Glutamatergic neuron (in vitro differentiated cells): ENCODE data around the gene ADAMTSL1. TPM values are rescaled to one million over a fixed set of nuclear protein-coding genes. Genes with fewer than 3 reads are reported as not detected.

Experiments used
- DNase-seq: peaks from one replicate; pipeline ENCODE4 v3.0.0; 2022
- H3K27ac Mint-ChIP-seq: one replicate; pipeline ENCODE4 v1.8.0; 2020; ENCODE audit warnings: mild to moderate bottlenecking, mixed read lengths, inconsistent platforms; ENCODE audit not compliant: unreplicated experiment
- H3K27me3 Mint-ChIP-seq: one replicate; pipeline ENCODE4 v1.8.0; 2020; ENCODE audit warnings: mild to moderate bottlenecking, moderate library complexity, mixed read lengths, inconsistent platforms; ENCODE audit not compliant: unreplicated experiment
- H3K36me3 Mint-ChIP-seq: one replicate; pipeline ENCODE4 v1.8.0; 2020; ENCODE audit warnings: mild to moderate bottlenecking, mixed read lengths, inconsistent platforms; ENCODE audit not compliant: unreplicated experiment
- H3K4me1 Mint-ChIP-seq: one replicate; pipeline ENCODE4 v1.8.0; 2020; ENCODE audit warnings: mild to moderate bottlenecking, low read depth, mixed read lengths, inconsistent platforms; ENCODE audit not compliant: unreplicated experiment
- H3K4me3 Mint-ChIP-seq: one replicate; pipeline ENCODE4 v1.8.0; 2020; ENCODE audit warnings: mild to moderate bottlenecking, mixed read lengths, inconsistent platforms; ENCODE audit not compliant: unreplicated experiment
- H3K9me3 Mint-ChIP-seq: one replicate; pipeline ENCODE4 v1.8.0; 2020; ENCODE audit warnings: mild to moderate bottlenecking, moderate library complexity, mixed read lengths, inconsistent platforms; ENCODE audit not compliant: unreplicated experiment
- CTCF ChIP-seq: fragments of 200-600 bp; sonication (generic); IDR thresholded peaks from one replicate; pipeline ENCODE4 v1.5.0; 2021; ENCODE audit not compliant: partially characterized antibody, unreplicated experiment
- total RNA-seq: library from RNA; stranded (reverse); fragmentation: NEBNext Ultra II Directional; extraction: Animal tissue kit (Norgen Biotek cat#: 25700); gene quantifications from one replicate; pipeline ENCODE4 v1.2.1, GENCODE V29; 2021; ENCODE audit not compliant: unreplicated experiment

ADAMTSL1 gene
- total RNA-seq, 1 donor from 2014 or later = 0.91 TPM

DNA sequence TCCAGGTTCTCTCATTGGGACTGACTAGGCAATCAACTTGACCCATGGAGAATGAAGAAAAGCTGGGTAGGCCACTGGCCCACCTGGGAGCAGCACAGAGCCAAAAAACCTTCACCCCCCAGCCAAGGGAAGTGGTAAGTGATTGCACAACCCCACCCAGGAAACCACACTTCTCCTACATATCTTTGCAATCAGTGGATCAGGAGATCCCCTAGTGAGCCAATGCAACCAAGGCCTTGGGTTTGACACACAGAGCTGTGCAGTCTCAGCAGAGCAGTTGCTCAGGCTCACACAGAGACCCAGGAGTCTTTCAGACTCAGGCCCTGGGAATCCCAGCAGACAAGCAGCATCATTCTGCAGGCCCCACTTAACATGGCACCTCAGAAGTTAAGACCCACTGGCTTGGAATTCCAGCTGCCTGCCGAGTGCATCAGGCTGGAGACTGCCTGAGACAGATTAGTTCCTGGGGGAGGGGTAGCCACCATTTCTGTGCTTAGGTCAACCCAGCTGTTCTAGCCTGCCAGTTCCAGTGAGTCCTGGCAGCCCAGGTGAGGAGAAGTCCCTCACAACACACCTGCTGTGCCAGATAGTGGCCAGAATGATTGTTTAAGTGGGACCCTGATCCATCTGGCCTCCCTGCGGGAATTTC lies 422.7 kb downstream of the ADAMTSL1 start:
- no peak overlapping the region for H3K4me3 Mint-ChIP-seq
- no peak for DNase-seq
- peaks cover 4% of the 10 kb centered on the region for H3K4me1 Mint-ChIP-seq

DNA sequence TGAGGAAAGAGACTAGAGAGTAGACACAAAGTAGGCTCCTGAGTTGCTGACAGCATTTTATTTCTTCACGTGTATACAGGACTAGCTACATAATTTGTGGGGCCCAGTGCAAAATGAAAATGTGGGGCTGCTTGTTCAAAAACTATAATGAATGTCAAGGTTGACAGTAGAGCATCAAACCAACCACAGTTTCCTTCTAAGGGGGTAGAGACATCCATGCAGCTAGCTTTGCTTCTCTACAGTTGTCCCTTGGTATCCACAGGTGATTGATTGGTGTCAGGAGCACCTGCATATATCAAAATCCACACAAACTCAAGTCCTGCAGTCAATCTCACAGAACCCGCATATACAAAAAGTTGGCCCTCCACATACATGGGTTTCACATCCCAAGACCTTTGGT lies 429.5 kb downstream of the ADAMTSL1 start:
- H3K27ac Mint-ChIP-seq = no peak overlapping the region
- no peak overlapping the region for H3K4me3 Mint-ChIP-seq
- TF ChIP-seq CTCF = no peak

More for the DNA sequence above, 422.7 kb downstream of the ADAMTSL1 start:
- peaks cover 4% of the 10 kb centered on the region for H3K9me3 Mint-ChIP-seq
- no peaks in the 10 kb centered on the region for H3K36me3 Mint-ChIP-seq
- H3K27me3 Mint-ChIP-seq = no peaks in the 10 kb centered on the region
- H3K27ac Mint-ChIP-seq = no peak overlapping the region
- no peak for TF ChIP-seq CTCF

DNA sequence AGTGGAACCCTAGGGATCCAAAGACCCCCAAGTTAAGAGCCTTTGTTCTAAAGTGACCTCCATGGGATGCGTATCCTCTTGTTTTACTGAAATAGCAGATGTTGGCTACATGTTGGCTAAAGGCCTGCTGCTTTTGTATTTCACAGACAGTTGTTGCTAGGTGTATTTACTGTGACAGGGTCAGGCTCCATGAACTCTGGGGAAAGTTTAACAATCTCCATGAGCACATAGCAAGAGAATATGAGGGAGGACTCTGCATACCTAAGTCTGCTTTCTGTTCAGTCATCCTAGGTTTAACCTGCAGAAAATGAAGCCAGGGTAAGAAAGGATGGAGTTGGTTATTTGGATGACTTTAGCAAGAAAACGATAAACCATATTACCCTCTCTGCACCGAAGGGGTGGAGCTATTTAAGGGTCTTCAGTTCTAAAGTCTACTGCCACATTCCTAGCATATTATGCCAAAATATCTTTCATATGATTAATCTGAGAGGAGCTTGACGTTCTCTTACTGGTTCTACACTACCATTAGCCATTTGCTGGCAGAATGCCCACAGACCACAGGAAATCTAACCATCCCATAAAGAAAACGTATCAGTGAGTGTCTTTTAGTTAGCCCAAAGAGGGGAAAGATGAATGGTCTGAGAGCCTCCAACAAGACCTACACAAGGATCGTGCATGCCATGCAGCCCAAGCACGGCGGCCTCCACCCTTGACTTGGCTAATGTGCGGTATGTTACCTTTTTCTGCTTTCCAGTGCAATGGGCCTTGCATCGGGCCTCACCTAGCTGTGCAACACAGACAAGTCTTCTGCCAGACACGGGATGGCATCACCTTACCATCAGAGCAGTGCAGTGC lies 431.3 kb downstream of the ADAMTSL1 start:
- H3K27ac Mint-ChIP-seq = no peak overlapping the region
- DNase-seq = no peak
- H3K9me3 Mint-ChIP-seq = no peaks in the 10 kb centered on the region
- H3K36me3 Mint-ChIP-seq = no peaks in the 10 kb centered on the region
- peaks cover 5% of the 10 kb centered on the region for H3K4me1 Mint-ChIP-seq
- no peak for TF ChIP-seq CTCF
- H3K27me3 Mint-ChIP-seq = peaks cover 3% of the 10 kb centered on the region
- H3K4me3 Mint-ChIP-seq = no peak overlapping the region

More for the DNA sequence above, 429.5 kb downstream of the ADAMTSL1 start:
- Mint-ChIP-seq H3K9me3 (no peaks in the 10 kb centered on the region), H3K27me3 (peaks cover 1% of the 10 kb centered on the region), H3K36me3 (no peaks in the 10 kb centered on the region), H3K4me1 (peaks cover 2% of the 10 kb centered on the region)
- no peak for DNase-seq

DNA sequence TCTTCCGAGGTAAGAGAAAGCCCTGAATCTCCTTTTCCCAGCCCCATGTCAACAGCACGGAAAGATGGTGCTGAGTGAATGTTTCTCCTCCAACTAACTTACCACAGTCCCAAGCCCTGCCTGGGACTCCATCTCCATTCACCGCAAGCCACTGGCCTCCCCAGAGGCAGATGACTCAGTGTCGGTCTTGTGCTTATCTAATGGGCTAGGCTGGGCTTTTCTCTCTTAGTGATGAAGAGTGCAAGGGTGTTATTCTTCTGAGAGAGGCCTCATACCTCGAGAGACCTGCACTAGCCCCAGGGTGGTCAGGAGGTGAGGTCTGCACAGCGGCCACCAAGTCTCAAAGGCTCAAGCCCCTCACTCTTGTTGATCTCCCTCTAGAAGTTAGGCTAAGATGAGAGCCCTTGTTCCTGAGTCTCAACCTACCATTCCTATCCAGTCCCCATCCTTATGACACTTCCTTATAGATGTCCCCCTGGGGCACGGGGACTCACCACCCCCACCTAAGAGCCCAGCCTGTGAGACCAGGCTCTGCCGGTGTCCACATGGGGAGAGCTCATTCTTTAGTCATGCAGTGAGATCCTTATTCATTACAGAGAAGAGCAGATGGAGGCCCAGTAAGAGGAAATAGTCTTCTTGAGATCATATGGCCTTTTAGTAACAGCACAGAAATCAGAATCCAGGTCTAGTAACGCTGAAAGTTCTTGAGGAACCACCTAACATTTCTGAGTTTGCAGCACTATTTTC lies 432.1 kb downstream of the ADAMTSL1 start:
- Mint-ChIP-seq H3K9me3 (no peaks in the 10 kb centered on the region), H3K27ac (no peak overlapping the region), H3K36me3 (no peaks in the 10 kb centered on the region), H3K27me3 (peaks cover 3% of the 10 kb centered on the region), H3K4me3 (no peak overlapping the region), H3K4me1 (peaks cover 5% of the 10 kb centered on the region)
- DNase-seq = no peak
- no peak for TF ChIP-seq CTCF
